Vagina (tissue), 2 donors: ENCODE data around the gene NTF3. TPM values are rescaled to one million over a fixed set of nuclear protein-coding genes. Genes with fewer than 3 reads are reported as not detected.
A peak's percentile ranks its signal among the peaks of the same experiment; 100 is the strongest.

ENCODE experiments used
- DNase-seq, 2 donors: peaks; one replicate each; pipeline ENCODE4 v3.0.0-alpha.2; 2017; ENCODE audit errors: extremely low spot score in 2 of 2
- H3K27ac ChIP-seq: fragments of 200-600 bp; sonication (generic); one replicate; pipeline ENCODE4 v1.5.1; 2019
- H3K27me3 ChIP-seq: fragments of 200-600 bp; sonication (generic); one replicate; pipeline ENCODE4 v1.5.1; 2019
- H3K36me3 ChIP-seq, 2 donors: fragments of 200-600 bp; sonication (generic); one replicate each; pipeline ENCODE4 v1.5.1; 2017 to 2019
- H3K4me1 ChIP-seq: fragments of 200-600 bp; sonication (generic); one replicate; pipeline ENCODE4 v1.5.1; 2019
- H3K4me3 ChIP-seq, 2 donors: fragments of 200-600 bp; sonication (generic); 1 replicate in 1 of 2; 2 replicates in 1 of 2; pipeline ENCODE4 v1.5.1; 2016 to 2019
- H3K9me3 ChIP-seq: fragments of 200-600 bp; sonication (generic); one replicate; pipeline ENCODE4 v1.5.1; 2019
- POLR2A ChIP-seq, 2 donors: fragments of 450-650 bp; IDR thresholded peaks; one replicate each; pipeline ENCODE4 v1.6.1; 2017; ENCODE audit warnings: antibody characterized with exemption in 2 of 2, mild to moderate bottlenecking in 2 of 2, moderate library complexity in 2 of 2
- POLR2AphosphoS5 ChIP-seq, 2 donors: sonication (generic); formaldehyde crosslinking; IDR thresholded peaks; one replicate each; pipeline ENCODE4 v1.9.0; 2017; ENCODE audit warnings: antibody characterized with exemption in 2 of 2, mild to moderate bottlenecking in 2 of 2, low read depth in 1 of 2; ENCODE audit not compliant: insufficient read depth in 1 of 2
- intact Hi-C: fragments of 100-400 bp; cut with DNase I; formaldehyde crosslinking; loops from one replicate; pipeline ENCODE4 v1.15.1; 2023
- total RNA-seq: library from RNA; depleted of rRNA; stranded (reverse); fragments of >200 nt; gene quantifications from one replicate; pipeline ENCODE4 v1.2.3, GENCODE V29; 2016
- TF ChIP-seq, protein P1 (sequence below), 3 experiments: fragments of 450-650 bp in 2 of 3; fragments of 200-600 bp in 1 of 3; sonication (generic) in 1 of 3; IDR thresholded peaks; one replicate each; pipeline ENCODE4 v1.5.1; 2017 to 2019; ENCODE audit warnings: antibody characterized with exemption in 3 of 3, mild to moderate bottlenecking in 2 of 3, moderate library complexity in 2 of 3

NTF3 gene
- total RNA-seq, 1 donor from 2014 or later, result 1.7 TPM

DNA sequence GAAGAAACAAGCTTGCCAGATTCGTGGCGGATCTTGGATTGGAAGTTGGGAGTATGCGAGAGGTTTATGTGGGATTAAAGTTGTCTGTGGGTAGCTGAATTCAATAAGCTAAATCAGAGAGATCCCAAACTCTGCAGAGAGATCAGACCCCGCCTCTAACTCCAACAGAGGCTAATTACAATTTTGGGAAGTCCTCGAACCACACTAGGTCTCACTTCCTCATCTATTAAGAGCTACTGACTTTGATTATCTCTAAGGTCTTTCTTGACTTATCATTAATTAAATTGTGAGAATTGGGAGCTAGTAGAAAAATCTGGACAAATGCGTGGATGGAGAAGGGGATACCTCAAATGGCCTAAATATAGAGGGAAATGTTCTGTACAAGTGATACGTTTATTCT is 9.1 kb downstream of the NTF3 start:
- DNase-seq, result no peak
- H3K4me3 ChIP-seq, result no peak overlapping the region
- no peak for TF ChIP-seq POLR2A (IDR thresholded peaks at IDR 0.05)
- TF ChIP-seq, protein P1, sequence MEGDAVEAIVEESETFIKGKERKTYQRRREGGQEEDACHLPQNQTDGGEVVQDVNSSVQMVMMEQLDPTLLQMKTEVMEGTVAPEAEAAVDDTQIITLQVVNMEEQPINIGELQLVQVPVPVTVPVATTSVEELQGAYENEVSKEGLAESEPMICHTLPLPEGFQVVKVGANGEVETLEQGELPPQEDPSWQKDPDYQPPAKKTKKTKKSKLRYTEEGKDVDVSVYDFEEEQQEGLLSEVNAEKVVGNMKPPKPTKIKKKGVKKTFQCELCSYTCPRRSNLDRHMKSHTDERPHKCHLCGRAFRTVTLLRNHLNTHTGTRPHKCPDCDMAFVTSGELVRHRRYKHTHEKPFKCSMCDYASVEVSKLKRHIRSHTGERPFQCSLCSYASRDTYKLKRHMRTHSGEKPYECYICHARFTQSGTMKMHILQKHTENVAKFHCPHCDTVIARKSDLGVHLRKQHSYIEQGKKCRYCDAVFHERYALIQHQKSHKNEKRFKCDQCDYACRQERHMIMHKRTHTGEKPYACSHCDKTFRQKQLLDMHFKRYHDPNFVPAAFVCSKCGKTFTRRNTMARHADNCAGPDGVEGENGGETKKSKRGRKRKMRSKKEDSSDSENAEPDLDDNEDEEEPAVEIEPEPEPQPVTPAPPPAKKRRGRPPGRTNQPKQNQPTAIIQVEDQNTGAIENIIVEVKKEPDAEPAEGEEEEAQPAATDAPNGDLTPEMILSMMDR (IDR thresholded peaks at IDR 0.05), result no peak
- TF ChIP-seq POLR2AphosphoS5 (IDR thresholded peaks at IDR 0.05; ENCODE audit: insufficient read depth in 1 of 2, low read depth in 1 of 2), result no peak
- intact Hi-C loops, result no loop called here
- no peaks in the 10 kb centered on the region for H3K36me3 ChIP-seq
- H3K27ac ChIP-seq, result no peak overlapping the region
- H3K27me3 ChIP-seq, result no peaks in the 10 kb centered on the region
- H3K4me1 ChIP-seq, result peaks cover 31% of the 10 kb centered on the region
- H3K9me3 ChIP-seq, result no peaks in the 10 kb centered on the region

DNA sequence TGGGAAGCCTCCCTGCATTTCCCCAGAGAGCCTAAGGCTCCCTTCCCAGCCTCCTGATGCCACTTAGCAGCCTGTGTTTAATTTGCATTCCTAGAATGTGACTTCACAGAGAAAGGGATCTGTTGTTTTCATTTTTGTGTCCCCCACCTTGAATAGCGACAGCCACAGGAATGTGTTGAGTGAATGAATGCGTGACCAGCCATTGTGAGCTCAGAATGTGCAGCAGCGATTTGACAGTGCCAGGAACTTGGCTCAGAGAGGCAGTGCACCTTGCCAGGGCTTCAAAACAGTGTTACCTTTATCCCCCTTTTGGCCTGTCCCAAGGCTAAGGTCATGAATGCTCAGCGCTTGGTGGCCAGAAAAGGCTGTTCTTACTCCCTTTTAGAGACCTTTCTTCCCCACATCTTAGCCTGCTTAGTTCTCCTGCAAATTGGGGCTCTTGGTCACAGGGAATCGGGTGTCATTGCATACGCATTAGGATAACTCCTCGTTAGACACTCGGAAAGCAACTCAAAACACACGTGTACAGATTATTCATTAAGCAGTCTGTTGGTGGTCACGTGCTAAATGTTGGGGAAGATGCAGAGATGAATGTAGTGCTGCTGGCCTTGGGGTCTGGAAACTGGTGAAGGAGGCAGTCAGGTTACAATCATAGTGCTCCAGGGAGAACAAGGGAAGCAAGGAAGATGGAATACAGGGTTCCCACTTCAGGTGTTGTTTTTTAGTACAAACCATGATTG is 9.8 kb downstream of the NTF3 start:
- TF ChIP-seq POLR2A (IDR thresholded peaks at IDR 0.05) (no peak), POLR2AphosphoS5 (IDR thresholded peaks at IDR 0.05; ENCODE audit: insufficient read depth in 1 of 2, low read depth in 1 of 2) (no peak)
- TF ChIP-seq, protein P1 (IDR thresholded peaks at IDR 0.05), result no peak
- DNase-seq, result no peak
- intact Hi-C loops, result no loop called here
- Histone ChIP-seq H3K27me3 (no peaks in the 10 kb centered on the region), H3K4me1 (peaks cover 28% of the 10 kb centered on the region), H3K36me3 (no peaks in the 10 kb centered on the region), H3K9me3 (no peaks in the 10 kb centered on the region), H3K4me3 (no peak overlapping the region), H3K27ac (no peak overlapping the region)

GRCh38 chr12:5442251-5443006 is 10.5 kb downstream of the NTF3 start:
- Histone ChIP-seq H3K4me3 (no peak overlapping the region), H3K27me3 (no peaks in the 10 kb centered on the region), H3K9me3 (no peaks in the 10 kb centered on the region), H3K4me1 (peaks cover 25% of the 10 kb centered on the region), H3K27ac (no peak overlapping the region), H3K36me3 (no peaks in the 10 kb centered on the region)
- intact Hi-C loops, result no loop called here
- TF ChIP-seq, protein P1 (IDR thresholded peaks at IDR 0.05), result peak in 2 of 3 experiments; percentile 27 to 47
- no peak for TF ChIP-seq POLR2AphosphoS5 (IDR thresholded peaks at IDR 0.05; ENCODE audit: insufficient read depth in 1 of 2, low read depth in 1 of 2)
- DNase-seq, result no peak

GRCh38 chr12:5444520-5444919 is 12.6 kb downstream of the NTF3 start:
- Histone ChIP-seq H3K9me3 (no peaks in the 10 kb centered on the region), H3K27ac (no peak overlapping the region), H3K27me3 (no peaks in the 10 kb centered on the region), H3K4me1 (peaks cover 23% of the 10 kb centered on the region), H3K36me3 (no peaks in the 10 kb centered on the region), H3K4me3 (no peak overlapping the region)
- intact Hi-C loops, result no loop called here
- DNase-seq, result no peak
- TF ChIP-seq POLR2A (IDR thresholded peaks at IDR 0.05), result no peak
- TF ChIP-seq POLR2AphosphoS5 (IDR thresholded peaks at IDR 0.05; ENCODE audit: insufficient read depth in 1 of 2, low read depth in 1 of 2), result no peak
- TF ChIP-seq, protein P1 (IDR thresholded peaks at IDR 0.05), result no peak

GRCh38 chr12:5447320-5447719 is 15.4 kb downstream of the NTF3 start:
- no peak for TF ChIP-seq POLR2AphosphoS5 (IDR thresholded peaks at IDR 0.05; ENCODE audit: insufficient read depth in 1 of 2, low read depth in 1 of 2)
- no peak for TF ChIP-seq POLR2A (IDR thresholded peaks at IDR 0.05)
- TF ChIP-seq, protein P1 (IDR thresholded peaks at IDR 0.05), result no peak

More at GRCh38 chr12:5447320-5447719, 15.4 kb downstream of the NTF3 start:
- Histone ChIP-seq H3K27ac (no peak overlapping the region), H3K27me3 (no peaks in the 10 kb centered on the region), H3K36me3 (no peaks in the 10 kb centered on the region), H3K9me3 (no peaks in the 10 kb centered on the region), H3K4me3 (no peak overlapping the region), H3K4me1 (peaks cover 9% of the 10 kb centered on the region)
- DNase-seq, result no peak
- intact Hi-C loops, result no loop called here
